ENCODE results near the gene OPN1MW.
"Not testable (repeated sequence)": the region's sequence is repeated elsewhere in the genome, so short reads cannot be mapped to it uniquely, and the experiment has no call there.

The OPN1MW gene

DNA sequence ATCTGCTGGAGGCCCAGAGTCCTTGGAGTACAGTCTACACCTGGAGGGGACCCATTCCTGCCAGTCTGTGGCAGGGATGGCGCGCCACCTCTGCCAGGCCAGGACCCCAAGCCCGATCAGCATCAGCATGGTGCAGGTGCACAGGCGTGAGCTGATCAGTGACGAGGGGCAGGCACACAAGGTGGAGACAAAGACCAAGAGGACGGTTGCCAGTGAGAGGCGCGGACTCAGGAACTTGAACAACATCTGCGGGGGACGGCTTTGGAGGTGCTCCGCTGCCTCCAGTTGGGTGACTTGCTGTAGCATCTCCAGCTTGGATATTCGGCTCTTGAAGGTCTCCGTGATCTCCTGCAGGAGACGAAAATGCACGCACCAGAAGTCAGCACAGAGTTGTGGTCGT is 51.2 kb downstream of the OPN1MW start:
- not testable (repeated sequence) for DNase-seq (ENCODE audit: low spot score)

DNA sequence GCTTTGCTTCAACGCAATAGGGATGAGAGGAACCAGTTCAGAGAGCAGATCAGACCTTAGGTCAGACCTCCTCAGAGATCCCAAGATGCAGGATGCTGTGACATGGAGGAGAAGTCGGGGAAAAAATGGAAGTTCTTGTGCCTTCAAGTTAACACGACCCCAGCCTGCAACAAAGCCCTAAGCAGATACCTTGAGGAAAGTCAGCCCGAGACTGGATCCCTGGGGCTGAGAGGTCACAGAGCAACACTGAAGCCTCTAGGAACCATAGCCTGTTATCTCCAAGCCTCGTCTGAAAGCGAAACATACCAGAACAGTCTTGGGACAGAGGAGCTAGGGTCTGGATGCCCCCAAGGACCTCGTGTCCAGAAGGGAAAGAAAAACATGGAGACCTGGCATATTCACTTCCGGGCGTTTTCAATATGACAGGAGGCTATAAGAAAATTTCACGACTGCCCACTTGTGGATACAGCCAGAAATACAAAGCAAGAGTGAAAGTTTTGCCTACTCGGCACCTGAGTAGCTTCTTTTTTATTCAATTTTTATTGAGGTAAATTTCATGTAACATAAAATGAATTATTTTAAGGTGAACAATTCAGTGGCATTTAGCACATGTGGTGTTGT is 56.7 kb downstream of the OPN1MW start:
- not testable (repeated sequence) for DNase-seq (ENCODE audit: low spot score)

DNA sequence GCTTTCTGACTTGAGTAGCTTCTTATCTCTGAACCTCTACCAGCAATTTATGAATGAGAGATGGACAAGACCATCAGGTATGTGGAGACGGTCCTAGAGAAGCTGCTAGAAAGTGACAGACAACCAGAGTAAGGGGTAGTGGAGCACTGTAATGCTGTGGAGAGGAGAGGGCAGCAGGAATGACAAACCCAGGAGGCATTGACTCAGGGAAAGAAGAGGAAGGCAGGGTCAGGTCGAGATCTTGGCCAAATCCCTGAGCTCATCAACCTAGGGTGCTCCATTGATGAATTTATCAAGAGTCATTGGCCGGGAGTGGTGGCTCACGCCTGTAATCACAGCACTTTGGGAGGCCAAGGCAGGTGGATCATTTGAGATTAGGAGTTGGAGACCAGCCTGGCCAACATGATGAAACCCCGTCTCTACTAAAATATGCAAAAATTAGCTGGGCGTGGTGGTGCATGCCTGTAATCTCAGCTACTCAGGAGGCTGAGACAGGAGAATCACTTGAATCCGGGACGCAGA is 57.6 kb downstream of the OPN1MW start:
- not testable (repeated sequence) for DNase-seq (ENCODE audit: low spot score)
